ENCODE measurements around the gene APOBEC2.

The APOBEC2 gene

GRCh38 chr6:41042226-41043055, 10.6 kb upstream of the APOBEC2 start, which contains the start of gene TSPO2:
Gene TSPO2 (plus strand): TSS chr6:41042467. CDS start chr6:41042986, 519 bp downstream.
- Histone ChIP-seq H3K27ac (ENCODE audit: insufficient read depth in 1 of 2, low read depth in 1 of 2, low read length in 2 of 2, poor library complexity in 1 of 2, severe bottlenecking in 2 of 2) (no peak within 1 kb of the TSS), H3K36me3 (ENCODE audit: control insufficient read depth in 4 of 4, insufficient read depth in 4 of 4, low read length in 3 of 4) (no peaks in the 10 kb centered on the region), H3K27me3 (replicated peaks in 2 of 5; ENCODE audit: control insufficient read depth in 4 of 5, insufficient read depth in 5 of 5, low read length in 4 of 5) (peaks cover 0 to 2% (median 0%) of the 10 kb centered on the region in 5 experiments), H3K4me1 (ENCODE audit: control extremely low read depth in 1 of 4, control insufficient read depth in 4 of 4, insufficient read depth in 4 of 4, low read length in 3 of 4) (peaks cover 0 to 8% (median 7%) of the 10 kb centered on the region in 4 experiments), H3K9me3 (ENCODE audit: control extremely low read depth in 1 of 5, control insufficient read depth in 4 of 5, insufficient read depth in 2 of 5, low read depth in 1 of 5, low read length in 4 of 5) (no peaks in the 10 kb centered on the region), H3K4me3 (ENCODE audit: control insufficient read depth in 1 of 7, extremely low read depth in 1 of 7, insufficient read depth in 4 of 7, low read depth in 2 of 7, low read length in 6 of 7) (no peak within 1 kb of the TSS)
- POLR2A ChIA-PET: no interaction called here
- DNase-seq: no peak
- WGBS (ENCODE audit: insufficient coverage): 83% methylated on average over 10 of the region's 10 CpGs
- CTCF ChIA-PET: interaction anchor here (1.2 to 7.6 kb wide), 3 partner anchors 10 to 26 kb away, joined by 3 to 82 read pairs (median 17); partner anchors contain the start of gene APOBEC2

GRCh38 chr6:41043151-41043550, 9.9 kb upstream of the APOBEC2 start:
- H3K27ac ChIP-seq (ENCODE audit: insufficient read depth in 1 of 2, low read depth in 1 of 2, low read length in 2 of 2, poor library complexity in 1 of 2, severe bottlenecking in 2 of 2): no peak overlapping the region
- H3K36me3 ChIP-seq (ENCODE audit: control insufficient read depth in 4 of 4, insufficient read depth in 4 of 4, low read length in 3 of 4): no peaks in the 10 kb centered on the region
- no peak for DNase-seq
- no peaks in the 10 kb centered on the region for H3K9me3 ChIP-seq (ENCODE audit: control extremely low read depth in 1 of 5, control insufficient read depth in 4 of 5, insufficient read depth in 2 of 5, low read depth in 1 of 5, low read length in 4 of 5)
- no peak overlapping the region for H3K4me3 ChIP-seq (ENCODE audit: control insufficient read depth in 1 of 7, extremely low read depth in 1 of 7, insufficient read depth in 4 of 7, low read depth in 2 of 7, low read length in 6 of 7)
- CTCF ChIA-PET: interaction anchor here (1.2 to 7.6 kb wide), 2 partner anchors 10 to 16 kb away, joined by 3 to 82 read pairs; partner anchors contain the start of gene APOBEC2
- POLR2A ChIA-PET: no interaction called here
- peaks cover 0 to 8% (median 7%) of the 10 kb centered on the region in 4 experiments for H3K4me1 ChIP-seq (ENCODE audit: control extremely low read depth in 1 of 4, control insufficient read depth in 4 of 4, insufficient read depth in 4 of 4, low read length in 3 of 4)
- peaks cover 0 to 2% (median 0%) of the 10 kb centered on the region in 5 experiments for H3K27me3 ChIP-seq (replicated peaks in 2 of 5; ENCODE audit: control insufficient read depth in 4 of 5, insufficient read depth in 5 of 5, low read length in 4 of 5)
- 100% methylated on average over 1 of the region's 3 CpGs for WGBS (ENCODE audit: insufficient coverage)

GRCh38 chr6:41045664-41046063, 7.3 kb upstream of the APOBEC2 start:
- Histone ChIP-seq H3K27me3 (replicated peaks in 2 of 5; ENCODE audit: control insufficient read depth in 4 of 5, insufficient read depth in 5 of 5, low read length in 4 of 5) (peaks cover 0 to 2% (median 0%) of the 10 kb centered on the region in 5 experiments), H3K27ac (ENCODE audit: insufficient read depth in 1 of 2, low read depth in 1 of 2, low read length in 2 of 2, poor library complexity in 1 of 2, severe bottlenecking in 2 of 2) (no peak overlapping the region), H3K4me1 (ENCODE audit: control extremely low read depth in 1 of 4, control insufficient read depth in 4 of 4, insufficient read depth in 4 of 4, low read length in 3 of 4) (peaks cover 0 to 4% (median 2%) of the 10 kb centered on the region in 4 experiments), H3K9me3 (ENCODE audit: control extremely low read depth in 1 of 5, control insufficient read depth in 4 of 5, insufficient read depth in 2 of 5, low read depth in 1 of 5, low read length in 4 of 5) (no peaks in the 10 kb centered on the region), H3K4me3 (ENCODE audit: control insufficient read depth in 1 of 7, extremely low read depth in 1 of 7, insufficient read depth in 4 of 7, low read depth in 2 of 7, low read length in 6 of 7) (no peak overlapping the region), H3K36me3 (ENCODE audit: control insufficient read depth in 4 of 4, insufficient read depth in 4 of 4, low read length in 3 of 4) (peaks cover 0 to 3% (median 0%) of the 10 kb centered on the region in 4 experiments)
- WGBS (ENCODE audit: insufficient coverage): 74% methylated on average over 3 of the region's 5 CpGs
- DNase-seq: no peak
- CTCF ChIA-PET: interaction anchor here (1.4 to 7.6 kb wide), 4 partner anchors 7 to 18 kb away, joined by 3 to 82 read pairs (median 12); partner anchors contain the start of gene APOBEC2
- POLR2A ChIA-PET: no interaction called here

- no CpG with 5 or more reads among the region's 1 CpG for WGBS (ENCODE audit: insufficient coverage)
- H3K4me1 ChIP-seq (ENCODE audit: control extremely low read depth in 1 of 4, control insufficient read depth in 4 of 4, insufficient read depth in 4 of 4, low read length in 3 of 4): no peaks in the 10 kb centered on the region
- POLR2A ChIA-PET: no interaction called here
- H3K27me3 ChIP-seq (replicated peaks in 2 of 5; ENCODE audit: control insufficient read depth in 4 of 5, insufficient read depth in 5 of 5, low read length in 4 of 5): peaks cover 0 to 2% (median 0%) of the 10 kb centered on the region in 5 experiments
- H3K9me3 ChIP-seq (ENCODE audit: control extremely low read depth in 1 of 5, control insufficient read depth in 4 of 5, insufficient read depth in 2 of 5, low read depth in 1 of 5, low read length in 4 of 5): no peaks in the 10 kb centered on the region
- CTCF ChIA-PET: interaction anchor here (1.5 to 7.6 kb wide), 4 partner anchors 7 to 17 kb away, joined by 5 to 82 read pairs (median 12); partner anchors contain the start of gene APOBEC2
- peaks cover 0 to 3% (median 0%) of the 10 kb centered on the region in 4 experiments for H3K36me3 ChIP-seq (ENCODE audit: control insufficient read depth in 4 of 4, insufficient read depth in 4 of 4, low read length in 3 of 4)
- no peak for DNase-seq
- H3K4me3 ChIP-seq (ENCODE audit: control insufficient read depth in 1 of 7, extremely low read depth in 1 of 7, insufficient read depth in 4 of 7, low read depth in 2 of 7, low read length in 6 of 7): no peak overlapping the region
- H3K27ac ChIP-seq (ENCODE audit: insufficient read depth in 1 of 2, low read depth in 1 of 2, low read length in 2 of 2, poor library complexity in 1 of 2, severe bottlenecking in 2 of 2): no peak overlapping the region
These were observed 6.9 kb upstream of the APOBEC2 start for GRCh38 chr6:41046084-41046483.

- ChIA-PET CTCF (interaction anchor here (1.5 to 10.6 kb wide), 3 partner anchors 5 to 10 kb away, joined by 5 to 82 read pairs (median 17); partner anchors contain the start of genes TSPO2 and UNC5CL), POLR2A (no interaction called here)
- DNase-seq: no peak
- peaks cover 0 to 11% (median 4%) of the 10 kb centered on the region in 4 experiments for H3K4me1 ChIP-seq (ENCODE audit: control extremely low read depth in 1 of 4, control insufficient read depth in 4 of 4, insufficient read depth in 4 of 4, low read length in 3 of 4)
- no peak overlapping the region for H3K4me3 ChIP-seq (ENCODE audit: control insufficient read depth in 1 of 7, extremely low read depth in 1 of 7, insufficient read depth in 4 of 7, low read depth in 2 of 7, low read length in 6 of 7)
- H3K27me3 ChIP-seq (replicated peaks in 2 of 5; ENCODE audit: control insufficient read depth in 4 of 5, insufficient read depth in 5 of 5, low read length in 4 of 5): peaks cover 0 to 2% (median 0%) of the 10 kb centered on the region in 5 experiments
- no peaks in the 10 kb centered on the region for H3K9me3 ChIP-seq (ENCODE audit: control extremely low read depth in 1 of 5, control insufficient read depth in 4 of 5, insufficient read depth in 2 of 5, low read depth in 1 of 5, low read length in 4 of 5)
- 100% methylated on average over 2 of the region's 2 CpGs for WGBS (ENCODE audit: insufficient coverage)
- peaks cover 0 to 3% (median 0%) of the 10 kb centered on the region in 4 experiments for H3K36me3 ChIP-seq (ENCODE audit: control insufficient read depth in 4 of 4, insufficient read depth in 4 of 4, low read length in 3 of 4)
- no peak overlapping the region for H3K27ac ChIP-seq (ENCODE audit: insufficient read depth in 1 of 2, low read depth in 1 of 2, low read length in 2 of 2, poor library complexity in 1 of 2, severe bottlenecking in 2 of 2)
These were observed 5.7 kb upstream of the APOBEC2 start for GRCh38 chr6:41047306-41047705.

GRCh38 chr6:41047745-41048732, 5.0 kb upstream of the APOBEC2 start:
- Histone ChIP-seq H3K4me1 (ENCODE audit: control extremely low read depth in 1 of 4, control insufficient read depth in 4 of 4, insufficient read depth in 4 of 4, low read length in 3 of 4) (peaks cover 0 to 18% (median 5%) of the 10 kb centered on the region in 4 experiments), H3K4me3 (ENCODE audit: control insufficient read depth in 1 of 7, extremely low read depth in 1 of 7, insufficient read depth in 4 of 7, low read depth in 2 of 7, low read length in 6 of 7) (no peak overlapping the region), H3K36me3 (ENCODE audit: control insufficient read depth in 4 of 4, insufficient read depth in 4 of 4, low read length in 3 of 4) (peaks cover 0 to 3% (median 0%) of the 10 kb centered on the region in 4 experiments), H3K9me3 (ENCODE audit: control extremely low read depth in 1 of 5, control insufficient read depth in 4 of 5, insufficient read depth in 2 of 5, low read depth in 1 of 5, low read length in 4 of 5) (no peaks in the 10 kb centered on the region), H3K27me3 (replicated peaks in 2 of 5; ENCODE audit: control insufficient read depth in 4 of 5, insufficient read depth in 5 of 5, low read length in 4 of 5) (peaks cover 0 to 2% (median 0%) of the 10 kb centered on the region in 5 experiments), H3K27ac (ENCODE audit: insufficient read depth in 1 of 2, low read depth in 1 of 2, low read length in 2 of 2, poor library complexity in 1 of 2, severe bottlenecking in 2 of 2) (no peak overlapping the region)
- CTCF ChIA-PET: interaction anchor here (1.5 to 10.6 kb wide), 3 partner anchors 6 to 11 kb away, joined by 5 to 82 read pairs (median 17); partner anchors contain the start of genes TSPO2 and UNC5CL
- 95% methylated on average over 7 of the region's 9 CpGs for WGBS (ENCODE audit: insufficient coverage)
- POLR2A ChIA-PET: no interaction called here
- no peak for DNase-seq
